Measurements from ENCODE around the gene GNB4.

Gene GNB4

GRCh38 chr3:179363332-179363731 is 87.9 kb downstream of the GNB4 start:
- H3K9me3 ChIP-seq (ENCODE audit: control insufficient read depth in 1 of 2, low read length in 2 of 2): no peaks in the 10 kb centered on the region
- peaks cover 33 to 52% of the 10 kb centered on the region in 2 donors for H3K36me3 ChIP-seq (ENCODE audit: control insufficient read depth in 1 of 2, insufficient read depth in 2 of 2, low read length in 2 of 2)
- H3K4me1 ChIP-seq (ENCODE audit: control insufficient read depth in 1 of 2, insufficient read depth in 2 of 2, low read length in 2 of 2): no peaks in the 10 kb centered on the region
- no peak overlapping the region for H3K27ac ChIP-seq (ENCODE audit: low read length)
- H3K4me3 ChIP-seq (ENCODE audit: low read depth in 1 of 2, low read length in 2 of 2): no peak overlapping the region
- H3K27me3 ChIP-seq (ENCODE audit: low read depth, low read length): no peaks in the 10 kb centered on the region

- H3K36me3 ChIP-seq (ENCODE audit: control insufficient read depth in 1 of 2, insufficient read depth in 2 of 2, low read length in 2 of 2): peaks cover 37 to 76% of the 10 kb centered on the region in 2 donors
- H3K27ac ChIP-seq (ENCODE audit: low read length): no peak overlapping the region
- no peaks in the 10 kb centered on the region for H3K4me1 ChIP-seq (ENCODE audit: control insufficient read depth in 1 of 2, insufficient read depth in 2 of 2, low read length in 2 of 2)
- no peaks in the 10 kb centered on the region for H3K27me3 ChIP-seq (ENCODE audit: low read depth, low read length)
- H3K4me3 ChIP-seq (ENCODE audit: low read depth in 1 of 2, low read length in 2 of 2): no peak overlapping the region
- H3K9me3 ChIP-seq (ENCODE audit: control insufficient read depth in 1 of 2, low read length in 2 of 2): no peaks in the 10 kb centered on the region
Observed at GRCh38 chr3:179355996-179356395, 95.3 kb downstream of the GNB4 start.

- H3K27me3 ChIP-seq (ENCODE audit: low read depth, low read length): no peaks in the 10 kb centered on the region
- H3K27ac ChIP-seq (ENCODE audit: low read length): peak overlapping the region; percentile 76
- peaks cover 16 to 18% of the 10 kb centered on the region in 2 donors for H3K36me3 ChIP-seq (ENCODE audit: control insufficient read depth in 1 of 2, insufficient read depth in 2 of 2, low read length in 2 of 2)
- peak overlapping the region; percentile 88 to 90 for H3K4me3 ChIP-seq (ENCODE audit: low read depth in 1 of 2, low read length in 2 of 2)
- H3K4me1 ChIP-seq (ENCODE audit: control insufficient read depth in 1 of 2, insufficient read depth in 2 of 2, low read length in 2 of 2): peaks cover 0 to 12% of the 10 kb centered on the region in 2 donors
- no peaks in the 10 kb centered on the region for H3K9me3 ChIP-seq (ENCODE audit: control insufficient read depth in 1 of 2, low read length in 2 of 2)
Observed at GRCh38 chr3:179348325-179349013, 102.8 kb downstream of the GNB4 start.

- H3K27me3 ChIP-seq (ENCODE audit: low read depth, low read length): no peaks in the 10 kb centered on the region
- peak within 1 kb of the TSS; percentile 76 for H3K27ac ChIP-seq (ENCODE audit: low read length)
- H3K4me1 ChIP-seq (ENCODE audit: control insufficient read depth in 1 of 2, insufficient read depth in 2 of 2, low read length in 2 of 2): peaks cover 0 to 12% of the 10 kb centered on the region in 2 donors
- H3K36me3 ChIP-seq (ENCODE audit: control insufficient read depth in 1 of 2, insufficient read depth in 2 of 2, low read length in 2 of 2): peaks cover 13 to 16% of the 10 kb centered on the region in 2 donors
- peak within 1 kb of the TSS; percentile 88 to 90 for H3K4me3 ChIP-seq (ENCODE audit: low read depth in 1 of 2, low read length in 2 of 2)
- no peaks in the 10 kb centered on the region for H3K9me3 ChIP-seq (ENCODE audit: control insufficient read depth in 1 of 2, low read length in 2 of 2)
Observed at GRCh38 chr3:179347345-179348194, 103.7 kb downstream of the GNB4 start, which contains the start of gene MFN1. MFN1 (plus strand) TSS chr3:179347709; CDS start chr3:179348852, 1,143 bp downstream.

Data from muscle layer of duodenum (tissue), 2 donors.